NT2/D1 (cell line): Measurements from ENCODE around the gene CBX1.
A peak's percentile ranks its signal among the peaks of the same experiment; 100 is the strongest.

Experiments
- DNase-seq: peaks from one replicate; pipeline ENCODE4 v3.0.0-alpha.2; 2011; ENCODE audit warnings: low read depth, low spot score
- H3K27me3 ChIP-seq: 2 replicates; pipeline ENCODE4 v1.6.0; 2011; ENCODE audit warnings: mild to moderate bottlenecking; ENCODE audit not compliant: insufficient read length, insufficient read depth
- H3K36me3 ChIP-seq: 2 replicates; pipeline ENCODE4 v1.6.1; 2011; ENCODE audit warnings: mild to moderate bottlenecking, low read length, mixed read lengths; ENCODE audit not compliant: insufficient read depth, insufficient read length
- H3K4me1 ChIP-seq: 2 replicates; pipeline ENCODE4 v1.5.1; 2011; ENCODE audit not compliant: insufficient read depth, insufficient read length
- H3K4me3 ChIP-seq: 2 replicates; pipeline ENCODE4 v1.5.1; 2011; ENCODE audit warnings: low read depth; ENCODE audit not compliant: insufficient read length
- H3K9ac ChIP-seq: 2 replicates; pipeline ENCODE4 v1.6.0; 2011; ENCODE audit warnings: low read depth; ENCODE audit not compliant: insufficient read length
- H3K9me3 ChIP-seq: 2 replicates; pipeline ENCODE4 v1.5.1; 2011; ENCODE audit warnings: mild to moderate bottlenecking, low read length; ENCODE audit not compliant: insufficient read depth
- SUZ12 ChIP-seq: IDR thresholded peaks from 2 replicates; pipeline ENCODE4 v1.6.1; 2011; ENCODE audit not compliant: insufficient read length, insufficient read depth; ENCODE audit errors: extremely low read depth
- YY1 ChIP-seq: IDR thresholded peaks from 2 replicates; pipeline ENCODE4 v1.6.1; 2011; ENCODE audit not compliant: insufficient read length, insufficient read depth
- ZNF274 ChIP-seq: IDR thresholded peaks from 2 replicates; pipeline ENCODE4 v1.6.1; 2011; ENCODE audit warnings: mild to moderate bottlenecking, low read depth, low read length

The CBX1 gene

DNA sequence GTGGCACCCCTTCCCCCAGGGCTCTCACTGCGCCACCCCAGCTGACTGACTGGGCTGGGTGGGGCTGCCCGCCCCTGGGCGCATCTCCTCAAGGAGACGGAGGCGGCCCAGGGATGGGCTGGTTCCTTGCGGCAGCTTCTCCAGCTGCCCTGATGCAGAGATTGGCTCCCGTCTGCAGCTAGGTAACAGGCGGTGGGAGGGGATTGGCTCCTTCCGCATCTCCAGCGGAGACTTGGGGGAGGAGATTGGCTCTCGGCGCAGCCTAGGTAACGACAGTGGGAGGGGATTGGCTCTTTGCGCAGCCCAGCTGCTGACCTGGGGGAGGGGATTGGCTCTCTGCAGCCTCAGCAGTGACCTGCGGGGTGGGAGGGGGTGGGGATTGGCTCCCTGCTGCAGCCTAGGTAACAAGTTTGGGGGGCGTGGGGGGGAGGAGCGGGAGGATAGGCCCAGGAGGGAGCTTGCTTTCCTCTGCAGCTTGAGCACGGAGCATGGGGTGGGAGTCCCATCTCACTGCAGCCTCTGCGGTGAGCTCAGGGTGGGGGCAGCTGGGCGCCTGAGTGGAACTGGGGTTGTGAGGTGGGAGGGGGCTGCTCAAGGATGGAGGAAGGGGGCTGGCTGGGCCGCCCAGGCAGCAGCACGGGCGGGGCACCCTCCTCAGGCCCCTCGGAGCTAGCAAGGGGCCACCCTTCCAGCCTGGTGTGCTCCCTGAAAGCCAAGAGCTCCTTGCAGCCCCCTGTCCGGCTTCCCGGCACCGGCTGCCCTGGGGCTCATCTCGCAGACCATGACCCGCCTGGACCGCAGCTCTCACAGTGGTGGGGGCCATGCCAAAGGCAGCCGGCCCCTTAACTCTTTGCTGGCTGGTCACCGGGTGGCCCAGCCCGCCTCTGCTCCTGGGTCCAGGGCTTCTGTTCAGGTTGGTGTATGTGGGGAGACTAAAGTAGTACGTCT, 46.8 kb downstream of the CBX1 start:
- TF ChIP-seq SUZ12 = no peak
- TF ChIP-seq ZNF274 = no peak
- no peak for TF ChIP-seq YY1
- DNase-seq = peak; percentile 88
- H3K9ac ChIP-seq = peak overlapping the region; percentile 87
- peaks cover 41% of the 10 kb centered on the region for H3K4me1 ChIP-seq
- no peaks in the 10 kb centered on the region for H3K9me3 ChIP-seq
- H3K36me3 ChIP-seq = peaks cover 83% of the 10 kb centered on the region
- H3K27me3 ChIP-seq = no peaks in the 10 kb centered on the region
- H3K4me3 ChIP-seq = peak overlapping the region; percentile 67

- DNase-seq = no peak
- Histone ChIP-seq H3K4me1 (peaks cover 40% of the 10 kb centered on the region), H3K36me3 (peaks cover 76% of the 10 kb centered on the region), H3K27me3 (no peaks in the 10 kb centered on the region), H3K9ac (peak overlapping the region; percentile 75), H3K9me3 (no peaks in the 10 kb centered on the region), H3K4me3 (peak overlapping the region; percentile 6)
- TF ChIP-seq SUZ12 (no peak), YY1 (no peak), ZNF274 (no peak)
These were observed 47.5 kb downstream of the CBX1 start for GRCh38 chr17:48053758-48054237.

DNA sequence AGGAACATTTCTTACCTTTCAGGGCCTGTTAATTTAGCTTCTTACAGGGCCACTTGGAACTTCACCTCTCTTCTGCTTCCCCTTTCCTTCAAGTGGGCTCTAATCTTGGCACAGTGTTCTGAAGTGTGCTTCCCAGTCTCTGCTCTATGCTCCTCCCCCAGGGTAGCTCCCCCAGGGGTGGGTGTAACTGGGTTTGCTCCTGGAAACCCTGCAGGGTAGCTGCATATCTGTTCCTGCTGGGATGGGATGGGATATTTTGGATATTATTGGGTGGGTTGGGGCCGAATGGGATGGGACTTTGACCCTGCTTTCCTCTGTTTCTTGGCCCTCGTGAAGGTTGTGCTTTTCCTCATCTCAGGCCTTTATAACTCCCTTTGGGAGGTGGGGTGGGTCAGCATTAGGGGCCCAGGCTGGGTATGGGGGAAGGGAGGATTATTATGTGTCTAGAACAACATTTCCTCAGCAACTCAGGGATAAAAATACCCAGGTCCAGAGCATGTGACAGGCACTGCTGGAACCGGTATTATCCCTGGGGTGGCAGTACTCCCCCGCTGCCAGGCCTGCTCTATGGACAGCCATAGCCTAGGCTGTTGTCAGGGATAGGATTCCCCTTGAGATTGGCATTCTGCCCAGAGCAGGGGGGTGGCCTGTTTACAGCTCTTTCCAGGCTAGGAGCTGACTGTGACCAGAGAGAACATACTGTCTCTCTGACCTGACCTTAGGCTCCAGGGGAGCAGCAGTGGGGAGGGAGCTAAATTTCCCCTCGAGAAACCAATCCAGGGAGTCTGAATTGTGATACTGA, 48.1 kb downstream of the CBX1 start:
- no peak overlapping the region for H3K4me3 ChIP-seq
- H3K9ac ChIP-seq = peak overlapping the region; percentile 75
- DNase-seq = no peak
- peaks cover 69% of the 10 kb centered on the region for H3K36me3 ChIP-seq
- no peaks in the 10 kb centered on the region for H3K27me3 ChIP-seq
- H3K9me3 ChIP-seq = no peaks in the 10 kb centered on the region
- peaks cover 40% of the 10 kb centered on the region for H3K4me1 ChIP-seq
- no peak for TF ChIP-seq YY1
- no peak for TF ChIP-seq SUZ12
- TF ChIP-seq ZNF274 = no peak

DNA sequence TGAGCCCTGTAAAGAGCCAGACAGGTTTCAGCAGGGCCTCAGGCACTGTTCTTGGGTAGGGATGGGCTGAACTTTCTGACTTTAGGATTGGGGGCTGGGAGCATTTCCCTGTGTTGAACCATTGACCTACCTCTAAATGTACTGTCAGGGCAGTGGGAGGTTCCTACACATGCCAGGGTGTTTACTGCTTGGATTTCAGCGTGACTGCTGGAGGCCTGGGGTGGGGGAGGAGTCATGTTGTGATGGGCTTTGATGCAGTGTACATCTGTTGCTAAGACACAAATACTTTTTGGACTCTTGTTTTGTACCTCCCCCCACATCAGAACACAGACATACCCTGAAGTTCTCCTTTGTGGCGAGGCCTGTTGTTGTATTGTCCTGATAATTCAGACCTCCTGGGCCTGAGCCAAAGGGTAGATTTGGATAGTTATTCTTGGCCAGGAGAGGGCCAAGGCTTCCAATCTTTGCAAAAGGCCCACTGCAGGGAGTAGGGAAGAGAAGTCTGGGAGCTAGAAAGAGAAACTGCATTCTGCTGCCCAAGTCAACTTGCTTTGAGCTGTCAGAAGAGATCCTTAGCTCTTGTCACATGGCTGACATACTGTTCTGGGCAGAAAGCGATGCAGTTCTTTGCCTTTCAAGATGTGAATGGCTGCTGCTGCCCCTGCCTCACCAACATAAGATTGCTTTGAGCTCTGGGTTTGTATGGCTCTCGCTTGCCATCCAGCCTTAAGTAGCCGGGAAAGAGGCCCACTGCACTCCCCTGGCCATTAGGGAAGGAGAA, 49.4 kb downstream of the CBX1 start:
- no peak for TF ChIP-seq YY1
- no peak for TF ChIP-seq ZNF274
- TF ChIP-seq SUZ12 = no peak
- peaks cover 40% of the 10 kb centered on the region for H3K4me1 ChIP-seq
- DNase-seq = no peak
- no peaks in the 10 kb centered on the region for H3K9me3 ChIP-seq
- H3K36me3 ChIP-seq = peaks cover 57% of the 10 kb centered on the region
- H3K27me3 ChIP-seq = no peaks in the 10 kb centered on the region
- no peak overlapping the region for H3K4me3 ChIP-seq
- peak overlapping the region; percentile 65 for H3K9ac ChIP-seq

DNA sequence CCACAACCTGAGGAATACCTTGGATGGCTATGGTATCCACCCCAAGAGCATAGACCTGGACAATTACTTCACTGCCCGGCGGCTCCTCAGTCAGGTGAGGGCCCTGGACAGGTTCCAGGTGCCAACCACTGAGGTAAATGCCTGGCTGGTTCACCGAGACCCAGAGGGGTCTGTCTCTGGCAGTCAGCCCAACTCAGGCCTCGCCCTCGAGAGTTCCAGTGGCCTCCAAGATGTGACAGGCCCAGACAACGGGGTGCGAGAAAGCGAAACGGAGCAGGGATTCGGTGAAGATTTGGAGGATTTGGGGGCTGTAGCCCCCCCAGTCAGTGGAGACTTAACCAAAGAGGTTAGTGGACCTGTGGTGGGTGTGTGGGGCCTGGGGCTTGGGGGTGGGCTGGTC, 50.0 kb downstream of the CBX1 start:
- Histone ChIP-seq H3K9me3 (no peaks in the 10 kb centered on the region), H3K36me3 (peaks cover 52% of the 10 kb centered on the region), H3K9ac (peak overlapping the region; percentile 27), H3K27me3 (no peaks in the 10 kb centered on the region), H3K4me1 (peaks cover 35% of the 10 kb centered on the region), H3K4me3 (no peak overlapping the region)
- TF ChIP-seq ZNF274 = no peak
- DNase-seq = no peak

- H3K27me3 ChIP-seq = no peaks in the 10 kb centered on the region
- H3K4me3 ChIP-seq = peak overlapping the region; percentile 81
- DNase-seq = no peak
- TF ChIP-seq SUZ12 = no peak
- TF ChIP-seq YY1 = no peak
- peaks cover 40% of the 10 kb centered on the region for H3K36me3 ChIP-seq
- peaks cover 27% of the 10 kb centered on the region for H3K4me1 ChIP-seq
- peak overlapping the region; percentile 93 for H3K9ac ChIP-seq
- no peaks in the 10 kb centered on the region for H3K9me3 ChIP-seq
These were observed 52.7 kb downstream of the CBX1 start for GRCh38 chr17:48048384-48049126.
